A549 (cell line): ENCODE results near the gene OLIG3. TPM values are rescaled to one million over a fixed set of nuclear protein-coding genes. Genes with fewer than 3 reads are reported as not detected.

Experiments
- ATAC-seq, 2 experiments: fragments of 200-7000 bp in 1 of 2; fragments of >200 bp in 1 of 2; cut with Nextera tagmentation in 1 of 2; cut with Tn5 transposase in 1 of 2; 3 replicates each; pipeline versions ENCODE4 v1.8.0 to v1.9.1; 2018 to 2020; ENCODE audit warnings: mild to moderate bottlenecking in 1 of 2, moderate library complexity in 1 of 2
- CTCF ChIA-PET: fragments of 300-600 bp; sonication (Branson Sonifier 250); formaldehyde crosslinking; extraction: SDS; loops from one replicate; lab custom pipeline; 2021; ENCODE audit warnings: antibody characterized with exemption, inconsistent platforms; lab: Yijun Ruan, JAX
- POLR2A ChIA-PET: fragments of 350-600 bp; formaldehyde crosslinking; extraction: SDS; loops from one replicate; lab custom pipeline; 2021; ENCODE audit warnings: antibody characterized with exemption, inconsistent platforms; lab: Yijun Ruan, JAX
- DNase-seq, 2 experiments: peaks; one replicate each; pipeline versions ENCODE4 v3.0.0 to v3.0.0-alpha.2; 2011 to 2016; ENCODE audit warnings: low read depth in 1 of 2, low spot score in 1 of 2
- FAIRE-seq: peaks from 2 replicates; lab custom pipeline; 2011; peaks lifted over from hg19 to GRCh38; lab: Jason Lieb, UNC
- H3K27ac ChIP-seq, 2 experiments: fragments of >200 bp; sonication (Bioruptor Twin); formaldehyde crosslinking; 3 replicates each; pipeline ENCODE4 v1.5.1; 2016 to 2017
- H3K4me1 ChIP-seq: fragments of >200 bp; sonication (Bioruptor Twin); formaldehyde crosslinking; 3 replicates; pipeline ENCODE4 v1.6.1; 2016
- H3K4me2 ChIP-seq: fragments of >200 bp; sonication (Bioruptor Twin); formaldehyde crosslinking; 3 replicates; pipeline ENCODE4 v1.6.1; 2016
- H3K4me3 ChIP-seq: fragments of >200 bp; sonication (Bioruptor Twin); formaldehyde crosslinking; 3 replicates; pipeline ENCODE4 v1.5.1; 2016
- H3K9me3 ChIP-seq: fragments of >200 bp; sonication (Bioruptor Twin); formaldehyde crosslinking; 3 replicates; pipeline ENCODE4 v1.6.1; 2016
- ATOH8 ChIP-seq: fragments of 250-450 bp; sonication (Bioruptor Pico); IDR thresholded peaks from 2 replicates; pipeline ENCODE4 v1.5.0; 2020; ENCODE audit warnings: low read depth, mild to moderate bottlenecking, moderate library complexity
- BCL3 ChIP-seq: fragments of >200 bp; sonication (Bioruptor Twin); formaldehyde crosslinking; IDR thresholded peaks from 3 replicates; pipeline ENCODE4 v1.6.1; 2016
- CEBPB ChIP-seq, 2 experiments: fragments of >200 bp in 1 of 2; sonication (Bioruptor Twin) in 1 of 2; formaldehyde crosslinking in 1 of 2; IDR thresholded peaks; 2 replicates each; pipeline ENCODE4 v1.6.1; 2012 to 2016
- CHD2 ChIP-seq: fragments of 150-350 bp; IDR thresholded peaks from 2 replicates; pipeline ENCODE4 v1.6.1; 2014; ENCODE audit warnings: low read length; ENCODE audit not compliant: partially characterized antibody
- EHF ChIP-seq: fragments of 250-450 bp; sonication (Bioruptor Pico); IDR thresholded peaks from 2 replicates; pipeline ENCODE4 v1.5.0; 2020; ENCODE audit warnings: mild to moderate bottlenecking
- EP300 ChIP-seq, 2 experiments: fragments of >200 bp; sonication (Bioruptor Twin); formaldehyde crosslinking; IDR thresholded peaks; 2 replicates in 1 of 2; 3 replicates in 1 of 2; pipeline ENCODE4 v1.6.1; 2016 to 2017
- ESRRA ChIP-seq: fragments of 150-350 bp; IDR thresholded peaks from 2 replicates; pipeline ENCODE4 v1.6.1; 2014; ENCODE audit warnings: mild to moderate bottlenecking, low read length, borderline replicate concordance
- FOSB ChIP-seq: fragments of 250-450 bp; sonication (Bioruptor Pico); IDR thresholded peaks from 2 replicates; pipeline ENCODE4 v1.5.0; 2020; ENCODE audit warnings: mild to moderate bottlenecking, moderate library complexity
- FOXS1 ChIP-seq: fragments of 250-450 bp; sonication (Bioruptor Pico); IDR thresholded peaks from 2 replicates; pipeline ENCODE4 v1.5.0; 2020; ENCODE audit warnings: mild to moderate bottlenecking, moderate library complexity
- HES2 ChIP-seq: fragments of >200 bp; sonication (Bioruptor Twin); formaldehyde crosslinking; IDR thresholded peaks from 2 replicates; pipeline ENCODE4 v1.6.1; 2016
- HOXB13 ChIP-seq: fragments of 250-450 bp; sonication (Bioruptor Pico); IDR thresholded peaks from 2 replicates; pipeline ENCODE4 v1.5.0; 2020; ENCODE audit warnings: low read depth, mild to moderate bottlenecking, moderate library complexity
- KDM1A ChIP-seq: fragments of 200-600 bp; sonication (generic); IDR thresholded peaks from 2 replicates; pipeline ENCODE4 v1.6.1; 2016; ENCODE audit warnings: low read depth, mild to moderate bottlenecking
- KDM5A ChIP-seq: fragments of 200-600 bp; sonication (generic); IDR thresholded peaks from 2 replicates; pipeline ENCODE4 v1.6.1; 2016; ENCODE audit warnings: antibody characterized with exemption, mild to moderate bottlenecking
- MAX ChIP-seq: IDR thresholded peaks from 2 replicates; pipeline ENCODE4 v1.6.1; 2012
- MAZ ChIP-seq: fragments of 150-350 bp; IDR thresholded peaks from 2 replicates; pipeline ENCODE4 v1.6.1; 2014; ENCODE audit warnings: antibody characterized with exemption, low read depth, low read length, borderline replicate concordance
- MYC ChIP-seq: IDR thresholded peaks from 2 replicates; pipeline ENCODE4 v1.6.1; 2012; ENCODE audit warnings: mild to moderate bottlenecking, inconsistent platforms, low read length, improper control_type of control experiment, borderline replicate concordance
- NFE2L2 ChIP-seq: fragments of 150-350 bp; conservative IDR thresholded peaks from 2 replicates; pipeline ENCODE4 v1.6.1; 2014; ENCODE audit warnings: low read length
- NR3C1 ChIP-seq: fragments of >200 bp; sonication (Bioruptor Twin); formaldehyde crosslinking; IDR thresholded peaks from 3 replicates; pipeline ENCODE4 v1.6.1; 2017
- PHF8 ChIP-seq: fragments of 200-600 bp; sonication (generic); IDR thresholded peaks from 2 replicates; pipeline ENCODE4 v1.6.1; 2016; ENCODE audit warnings: low read depth, mild to moderate bottlenecking, antibody characterized with exemption, moderate library complexity, borderline replicate concordance
- REST ChIP-seq: fragments of 200-600 bp; sonication (generic); IDR thresholded peaks from 2 replicates; pipeline ENCODE4 v1.6.1; 2016; ENCODE audit warnings: antibody characterized with exemption, mild to moderate bottlenecking, moderate library complexity
- SMC3 ChIP-seq: fragments of >200 bp; sonication (Bioruptor Twin); formaldehyde crosslinking; IDR thresholded peaks from 3 replicates; pipeline ENCODE4 v1.6.1; 2018; ENCODE audit warnings: inconsistent platforms
- TFCP2L1 ChIP-seq: fragments of 250-450 bp; sonication (Bioruptor Pico); IDR thresholded peaks from 2 replicates; pipeline ENCODE4 v1.5.0; 2021; ENCODE audit warnings: mild to moderate bottlenecking
- WGBS: methylation state at CpG from one replicate; pipeline ENCODE4 v1.1.6; 2017; ENCODE audit errors: missing lambda C conversion rate; 5-methylcytosine and 5-hydroxymethylcytosine counted together
- polyA plus RNA-seq, 4 experiments: library from polyadenylated mRNA; depleted of rRNA in 3 of 4; stranded (reverse); fragments of >200 nt; fragmentation: RNase III in 1 of 4; extraction: RNeasy Plus Mini Kit Qiagen cat#74134 plus additional on column Dnase treatment in 1 of 4; gene quantifications; 2 replicates in 3 of 4; 3 replicates in 1 of 4; pipeline ENCODE4 v1.2.3, GENCODE V29; 2011 to 2017

Gene OLIG3
- polyA plus RNA-seq, 2 of the 4 experiments (the other 2 are of a cell fraction) = not detected

GRCh38 chr6:137492289-137493217, 1.6 kb downstream of the OLIG3 start:
- Histone ChIP-seq H3K4me3 (no peak overlapping the region), H3K9me3 (no peaks in the 10 kb centered on the region), H3K27ac (no peak overlapping the region), H3K4me1 (no peaks in the 10 kb centered on the region), H3K4me2 (no peak overlapping the region)
- no peak for ATAC-seq
- TF ChIP-seq KDM1A = no peak
- TF ChIP-seq MYC = no peak
- no peak for TF ChIP-seq HES2
- TF ChIP-seq BCL3 = no peak
- TF ChIP-seq EP300 (IDR thresholded peaks at IDR 0.05) = no peak
- no peak for TF ChIP-seq FOSB (CRISPR knock-in tag)
- no peak for TF ChIP-seq CEBPB (IDR thresholded peaks at IDR 0.05)
- TF ChIP-seq KDM5A = no peak
- TF ChIP-seq TFCP2L1 (CRISPR knock-in tag) = no peak
- no peak for TF ChIP-seq SMC3
- TF ChIP-seq MAZ = no peak
- no peak for TF ChIP-seq PHF8
- no peak for TF ChIP-seq EHF (CRISPR knock-in tag)
- TF ChIP-seq ESRRA = no peak
- TF ChIP-seq ATOH8 (CRISPR knock-in tag) = no peak
- TF ChIP-seq CHD2 = no peak
- TF ChIP-seq HOXB13 (CRISPR knock-in tag) = no peak
- TF ChIP-seq REST = no peak
- TF ChIP-seq NFE2L2 = no peak
- 67% methylated on average over 28 of the region's 29 CpGs for WGBS
- DNase-seq = no peak
- ChIA-PET POLR2A (no interaction called here), CTCF (no interaction called here)
- FAIRE-seq = no peak

GRCh38 chr6:137491478-137491877, 2.7 kb downstream of the OLIG3 start:
- no peak overlapping the region for H3K4me2 ChIP-seq
- DNase-seq (no peak), FAIRE-seq (no peak), ATAC-seq (no peak)
- TF ChIP-seq ATOH8 (CRISPR knock-in tag) (no peak), FOXS1 (CRISPR knock-in tag) (no peak), PHF8 (no peak), REST (no peak), NR3C1 (no peak), MAX (no peak)
- no peak overlapping the region for H3K27ac ChIP-seq
- ChIA-PET POLR2A (no interaction called here), CTCF (interaction anchor here (1.7 kb wide), 1 partner anchor 38 kb away, joined by 4 read pairs; no protein-coding TSS in a partner anchor)
- H3K4me3 ChIP-seq = no peak overlapping the region
- H3K9me3 ChIP-seq = no peaks in the 10 kb centered on the region
- 40% methylated on average over 6 of the region's 6 CpGs for WGBS
- no peaks in the 10 kb centered on the region for H3K4me1 ChIP-seq
